Panc1 (cell line): ENCODE results near the gene CHRDL2.

Experiments
- CTCF ChIP-seq: fragments of 450-650 bp; IDR thresholded peaks from 2 replicates; pipeline ENCODE4 v1.5.1; 2017; ENCODE audit warnings: mild to moderate bottlenecking
- POLR2AphosphoS5 ChIP-seq: IDR thresholded peaks from 2 replicates; pipeline ENCODE4 v1.6.1; 2012; ENCODE audit warnings: mild to moderate bottlenecking, low read depth, low read length, moderate library complexity

GRCh38 chr11:74778581-74778980 lies 47.4 kb upstream of the CHRDL2 start:
- TF ChIP-seq CTCF, result no peak
- no peak for TF ChIP-seq POLR2AphosphoS5
